RWPE2 (cell line): ENCODE measurements around the gene PKIG.

ENCODE experiments used
- ATAC-seq: fragments of 200-7000 bp; cut with Tn5 transposase; 3 replicates; pipeline ENCODE4 v1.9.1; 2021; ENCODE audit warnings: low read depth
- DNase-seq: peaks from one replicate; pipeline ENCODE4 v3.0.0-alpha.2; 2020; ENCODE audit warnings: low spot score
- H3K27ac ChIP-seq: fragments of 450-650 bp; 2 replicates; pipeline ENCODE4 v1.5.1; 2017; ENCODE audit warnings: mild to moderate bottlenecking; ENCODE audit not compliant: poor library complexity, severe bottlenecking
- H3K27me3 ChIP-seq: fragments of 250-450 bp; sonication (Bioruptor Pico); 2 replicates; pipeline ENCODE4 v1.5.1; 2021; ENCODE audit warnings: mild to moderate bottlenecking, moderate library complexity; ENCODE audit not compliant: insufficient read depth, poor library complexity, severe bottlenecking
- H3K36me3 ChIP-seq: fragments of 250-450 bp; sonication (Bioruptor Pico); 2 replicates; pipeline ENCODE4 v1.5.1; 2020; ENCODE audit warnings: low read depth, mild to moderate bottlenecking, moderate library complexity
- H3K4me1 ChIP-seq: fragments of 250-450 bp; sonication (Bioruptor Pico); 2 replicates; pipeline ENCODE4 v1.5.1; 2021; ENCODE audit warnings: mild to moderate bottlenecking, moderate library complexity; ENCODE audit not compliant: insufficient read depth, poor library complexity, severe bottlenecking
- H3K4me3 ChIP-seq: fragments of 250-450 bp; sonication (Bioruptor Pico); 2 replicates; pipeline ENCODE4 v1.5.1; 2021; ENCODE audit warnings: mild to moderate bottlenecking, moderate library complexity; ENCODE audit not compliant: severe bottlenecking
- H3K9me3 ChIP-seq: fragments of 250-450 bp; sonication (Bioruptor Pico); 2 replicates; pipeline ENCODE4 v1.5.1; 2021; ENCODE audit warnings: mild to moderate bottlenecking, moderate library complexity; ENCODE audit not compliant: severe bottlenecking
- TF ChIP-seq, protein P1 (sequence below): fragments of 450-650 bp; IDR thresholded peaks from one replicate; pipeline ENCODE4 v1.5.1; 2017; ENCODE audit warnings: mild to moderate bottlenecking, moderate library complexity; ENCODE audit not compliant: poor library complexity, severe bottlenecking

Gene PKIG

DNA sequence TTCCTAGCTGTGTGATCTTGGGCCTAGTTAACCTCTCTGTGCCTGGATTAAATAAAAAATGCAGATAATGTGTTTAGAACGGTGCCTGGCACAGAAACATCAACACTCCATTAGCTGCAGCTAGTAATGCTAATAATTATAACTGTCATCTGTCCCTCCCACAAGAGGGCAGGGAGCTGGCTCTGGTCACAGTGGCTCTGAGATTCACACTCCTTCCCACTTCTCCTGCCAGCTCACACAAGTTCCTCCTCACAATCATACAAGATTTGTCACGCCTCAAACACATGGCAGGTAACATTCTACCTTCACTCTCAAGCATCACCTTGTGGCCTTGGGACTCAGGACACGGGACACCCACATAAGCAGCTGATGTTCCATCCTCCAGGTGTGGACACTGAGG lies 66.7 kb downstream of the PKIG start:
- no peak for ATAC-seq
- Histone ChIP-seq H3K27me3 (no peaks in the 10 kb centered on the region), H3K4me3 (no peak overlapping the region), H3K4me1 (peaks cover 9% of the 10 kb centered on the region), H3K27ac (no peak overlapping the region), H3K9me3 (no peaks in the 10 kb centered on the region), H3K36me3 (no peaks in the 10 kb centered on the region)
- TF ChIP-seq, protein P1, sequence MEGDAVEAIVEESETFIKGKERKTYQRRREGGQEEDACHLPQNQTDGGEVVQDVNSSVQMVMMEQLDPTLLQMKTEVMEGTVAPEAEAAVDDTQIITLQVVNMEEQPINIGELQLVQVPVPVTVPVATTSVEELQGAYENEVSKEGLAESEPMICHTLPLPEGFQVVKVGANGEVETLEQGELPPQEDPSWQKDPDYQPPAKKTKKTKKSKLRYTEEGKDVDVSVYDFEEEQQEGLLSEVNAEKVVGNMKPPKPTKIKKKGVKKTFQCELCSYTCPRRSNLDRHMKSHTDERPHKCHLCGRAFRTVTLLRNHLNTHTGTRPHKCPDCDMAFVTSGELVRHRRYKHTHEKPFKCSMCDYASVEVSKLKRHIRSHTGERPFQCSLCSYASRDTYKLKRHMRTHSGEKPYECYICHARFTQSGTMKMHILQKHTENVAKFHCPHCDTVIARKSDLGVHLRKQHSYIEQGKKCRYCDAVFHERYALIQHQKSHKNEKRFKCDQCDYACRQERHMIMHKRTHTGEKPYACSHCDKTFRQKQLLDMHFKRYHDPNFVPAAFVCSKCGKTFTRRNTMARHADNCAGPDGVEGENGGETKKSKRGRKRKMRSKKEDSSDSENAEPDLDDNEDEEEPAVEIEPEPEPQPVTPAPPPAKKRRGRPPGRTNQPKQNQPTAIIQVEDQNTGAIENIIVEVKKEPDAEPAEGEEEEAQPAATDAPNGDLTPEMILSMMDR = no peak
- no peak for DNase-seq

DNA sequence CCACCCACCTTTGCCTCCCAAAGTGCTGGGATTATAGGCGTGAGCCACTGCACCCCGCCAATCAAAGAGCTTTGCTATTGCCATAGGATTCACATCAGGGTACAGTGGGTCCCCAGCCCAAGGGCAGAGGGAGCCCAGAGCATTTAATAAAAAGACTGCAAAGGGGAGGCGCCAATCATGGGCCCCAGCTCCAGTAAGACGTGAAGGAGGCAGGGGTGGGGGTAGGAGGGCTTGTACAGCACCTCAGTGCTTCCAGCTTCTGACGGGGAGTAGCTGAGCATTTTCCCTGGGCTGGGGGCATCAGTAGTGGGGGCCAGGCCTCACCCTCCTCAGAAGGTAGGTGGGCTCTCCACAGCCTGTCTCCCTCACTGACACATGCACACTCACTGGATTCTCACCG lies 67.6 kb downstream of the PKIG start:
- TF ChIP-seq, protein P1 = no peak
- no peaks in the 10 kb centered on the region for H3K36me3 ChIP-seq
- no peak overlapping the region for H3K4me3 ChIP-seq
- peaks cover 6% of the 10 kb centered on the region for H3K4me1 ChIP-seq
- no peaks in the 10 kb centered on the region for H3K9me3 ChIP-seq
- H3K27ac ChIP-seq = no peak overlapping the region
- H3K27me3 ChIP-seq = no peaks in the 10 kb centered on the region
- DNase-seq (no peak), ATAC-seq (no peak)

GRCh38 chr20:44650771-44651433 lies 68.5 kb downstream of the PKIG start:
- ATAC-seq (peak; percentile 5; the same call in 1 of the 3 replicates), DNase-seq (peak; percentile 84)
- Histone ChIP-seq H3K9me3 (no peaks in the 10 kb centered on the region), H3K4me1 (peaks cover 6% of the 10 kb centered on the region), H3K27ac (peak overlapping the region; percentile 40), H3K27me3 (no peaks in the 10 kb centered on the region), H3K4me3 (peak overlapping the region; percentile 64), H3K36me3 (no peaks in the 10 kb centered on the region)
- TF ChIP-seq, protein P1 = no peak

DNA sequence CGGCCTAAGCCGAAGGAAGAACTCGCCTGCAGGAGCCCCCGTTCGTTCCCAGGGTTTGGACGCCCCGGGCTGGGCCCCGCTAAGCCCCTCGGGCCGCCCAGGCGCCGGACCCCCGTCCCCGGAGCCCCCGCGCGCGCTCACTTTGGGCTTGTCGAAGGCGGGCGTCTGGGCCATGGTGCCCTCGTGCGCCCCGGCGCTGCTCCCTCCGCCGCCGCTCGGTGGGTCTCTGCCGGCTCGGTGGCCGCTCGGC lies 69.0 kb downstream of the PKIG start:
- Histone ChIP-seq H3K27me3 (no peaks in the 10 kb centered on the region), H3K4me1 (peaks cover 6% of the 10 kb centered on the region), H3K27ac (peak overlapping the region; percentile 40), H3K36me3 (no peaks in the 10 kb centered on the region), H3K4me3 (peak overlapping the region; percentile 64), H3K9me3 (no peaks in the 10 kb centered on the region)
- ATAC-seq (no peak; the same call in 2 of the 3 replicates), DNase-seq (peak; percentile 80)
- TF ChIP-seq, protein P1 = no peak

- H3K4me3 ChIP-seq = peak within 1 kb of the TSS; percentile 64
- peak within 1 kb of the TSS; percentile 40 for H3K27ac ChIP-seq
- DNase-seq (peak; percentile 92), ATAC-seq (peak; percentile 79)
- no peaks in the 10 kb centered on the region for H3K36me3 ChIP-seq
- H3K4me1 ChIP-seq = peaks cover 3% of the 10 kb centered on the region
- no peaks in the 10 kb centered on the region for H3K27me3 ChIP-seq
- H3K9me3 ChIP-seq = no peaks in the 10 kb centered on the region
- TF ChIP-seq, protein P1 = peak; percentile 12
Observed at GRCh38 chr20:44651684-44652423, 69.5 kb downstream of the PKIG start, which contains the start of gene ADA. Gene ADA, minus strand, starts transcription at chr20:44651699. Its CDS starts 92 bp downstream, at chr20:44651607.
